Fibroblast of villous mesenchyme (primary cell): ENCODE measurements around the gene TSHZ2. TPM values are rescaled to one million over a fixed set of nuclear protein-coding genes. Genes with fewer than 3 reads are reported as not detected.

ENCODE experiments used
- DNase-seq: peaks from one replicate; pipeline ENCODE4 v3.0.0-alpha.2; 2010; ENCODE audit warnings: low read depth
- H3K4me3 ChIP-seq: 2 replicates; pipeline ENCODE4 v1.5.1; 2011; ENCODE audit warnings: low read depth, mild to moderate bottlenecking, low read length
- CTCF ChIP-seq: IDR thresholded peaks from 2 replicates; pipeline ENCODE4 v1.5.1; 2012; ENCODE audit warnings: low read depth, mild to moderate bottlenecking, low read length; ENCODE audit not compliant: insufficient read depth
- total RNA-seq: library from RNA; depleted of rRNA; stranded (reverse); fragments of >200 nt; gene quantifications from 2 replicates; pipeline ENCODE4 v1.2.3, GENCODE V29; 2012

TSHZ2 gene
- total RNA-seq, 1 donor = 2.6 TPM

- no peak for TF ChIP-seq CTCF
- H3K4me3 ChIP-seq = no peak overlapping the region
- no peak for DNase-seq
These were observed 297.2 kb downstream of the TSHZ2 start for GRCh38 chr20:53269380-53269779.

GRCh38 chr20:53270792-53271375 lies 298.7 kb downstream of the TSHZ2 start:
- TF ChIP-seq CTCF = no peak
- H3K4me3 ChIP-seq = no peak overlapping the region

DNA sequence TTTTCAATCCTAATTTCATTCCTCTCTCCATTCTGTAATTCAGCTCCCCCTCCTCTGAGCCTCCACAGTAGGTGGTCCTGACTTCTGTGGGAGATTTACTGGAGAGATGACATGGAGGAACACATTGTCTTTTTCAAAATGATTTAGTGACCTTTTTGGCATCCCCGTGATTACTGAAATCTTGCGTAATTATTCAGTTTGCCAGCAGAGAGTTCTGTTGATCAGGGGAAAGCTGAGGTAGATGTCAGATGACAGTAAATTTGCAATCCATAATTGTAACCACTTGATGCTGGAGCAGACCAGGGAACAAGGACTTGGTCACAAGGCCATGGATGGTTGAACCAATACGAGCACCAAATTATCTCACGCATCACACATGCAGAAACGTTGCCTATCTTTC lies 302.2 kb downstream of the TSHZ2 start:
- no peak for TF ChIP-seq CTCF
- no peak for DNase-seq
- no peak overlapping the region for H3K4me3 ChIP-seq

More at GRCh38 chr20:53270792-53271375, 298.7 kb downstream of the TSHZ2 start:
- no peak for DNase-seq

DNA sequence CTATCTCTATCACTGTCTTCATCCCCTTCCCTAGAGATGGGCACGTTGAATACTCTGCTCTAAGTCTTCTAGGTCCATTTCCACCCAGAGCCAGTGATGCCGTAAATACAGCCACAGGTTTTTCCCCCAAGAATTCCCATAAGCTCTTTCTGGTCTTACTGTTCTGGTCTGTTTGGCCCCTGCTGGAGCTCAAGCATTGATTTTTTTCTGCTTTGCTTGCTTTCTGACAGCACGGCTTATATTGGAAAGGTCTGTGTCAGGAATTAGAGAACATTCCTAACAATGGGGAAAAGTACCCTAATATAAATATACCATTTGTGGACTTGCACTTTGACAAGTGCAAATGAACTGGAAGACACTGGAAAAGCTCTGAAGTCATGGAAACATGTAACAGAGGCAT lies 302.6 kb downstream of the TSHZ2 start:
- no peak for DNase-seq
- no peak for TF ChIP-seq CTCF
- H3K4me3 ChIP-seq = no peak overlapping the region

DNA sequence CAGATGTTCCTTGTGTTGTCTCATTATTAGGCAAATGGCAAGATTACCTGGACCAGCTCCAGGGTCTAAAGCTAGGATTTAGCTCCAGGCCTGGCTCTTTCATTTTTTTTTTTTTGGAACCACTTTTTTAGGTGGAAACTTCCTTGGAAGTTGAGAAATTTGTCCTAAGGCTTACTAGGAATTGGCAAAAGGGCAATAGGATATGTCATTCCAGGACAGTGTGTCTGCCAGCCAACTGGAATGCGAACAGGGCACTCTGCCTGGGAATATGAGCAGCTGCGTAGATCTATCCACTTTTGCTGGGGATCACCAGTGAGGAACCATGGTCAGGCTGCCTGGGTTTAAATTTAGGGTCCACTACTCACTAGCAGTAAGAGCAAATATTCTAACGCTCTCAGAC lies 304.0 kb downstream of the TSHZ2 start:
- H3K4me3 ChIP-seq = no peak overlapping the region
- no peak for TF ChIP-seq CTCF
- DNase-seq = no peak

DNA sequence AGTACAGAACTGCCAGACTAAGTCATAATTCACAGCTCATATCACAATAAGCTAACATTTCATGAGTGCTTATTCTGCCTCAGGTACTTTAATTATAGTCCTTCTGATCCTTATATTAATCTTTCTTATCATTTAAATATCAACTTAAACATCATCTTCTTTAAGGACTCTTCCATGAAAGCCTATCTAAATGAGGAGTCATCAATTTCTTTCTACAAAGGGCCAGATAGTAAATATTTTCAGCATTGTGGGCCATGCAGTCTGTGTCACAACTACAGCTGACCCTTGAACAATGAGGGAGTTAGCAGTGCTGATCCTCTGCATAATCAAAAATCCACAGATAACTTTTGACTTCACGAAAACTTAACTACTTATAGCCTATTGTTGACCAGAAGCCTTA lies 306.4 kb downstream of the TSHZ2 start:
- no peak for DNase-seq
- TF ChIP-seq CTCF = no peak
- no peak overlapping the region for H3K4me3 ChIP-seq

DNA sequence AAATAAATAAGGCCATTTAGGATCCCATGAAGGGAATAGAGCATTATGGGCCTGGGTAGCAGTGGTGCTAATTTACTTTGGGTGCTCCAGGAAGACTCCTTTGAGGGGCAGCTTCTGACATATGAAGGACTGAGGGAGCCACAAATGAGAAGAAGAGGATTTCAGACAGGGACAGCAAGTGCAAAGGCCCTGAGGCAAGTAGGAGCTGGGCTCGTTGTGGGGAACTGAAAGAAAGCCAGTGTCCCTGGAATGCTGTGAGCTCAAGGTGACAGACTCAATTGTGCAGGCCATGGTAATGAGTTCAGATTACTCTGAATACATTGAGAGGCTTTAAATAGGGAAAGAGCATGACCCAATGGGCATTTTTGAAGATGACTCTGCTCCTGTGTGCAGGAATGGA lies 307.6 kb downstream of the TSHZ2 start:
- no peak for DNase-seq
- TF ChIP-seq CTCF = no peak
- H3K4me3 ChIP-seq = no peak overlapping the region
